Sigmoid colon (tissue), 7 donors: ENCODE data around the gene ARHGEF10L. TPM values are rescaled to one million over a fixed set of nuclear protein-coding genes. Genes with fewer than 3 reads are reported as not detected.

Experiments
- DNase-seq: peaks from one replicate; pipeline ENCODE4 v3.0.0-alpha.2; 2019
- H3K27ac ChIP-seq, 4 donors: fragments of 200-600 bp; sonication (generic); one replicate each; pipeline ENCODE4 v1.5.1; 2016 to 2019; ENCODE audit warnings: mild to moderate bottlenecking in 1 of 4
- H3K27me3 ChIP-seq, 3 donors: fragments of 200-600 bp; sonication (generic); one replicate each; pipeline ENCODE4 v1.5.1; 2019; ENCODE audit warnings: mild to moderate bottlenecking in 1 of 3
- H3K36me3 ChIP-seq, 4 donors: fragments of 200-600 bp; sonication (generic); one replicate each; pipeline ENCODE4 v1.5.1; 2016 to 2019
- H3K4me1 ChIP-seq, 4 donors: fragments of 200-600 bp; sonication (generic); one replicate each; pipeline ENCODE4 v1.5.1; 2017 to 2019
- H3K4me3 ChIP-seq, 4 donors: fragments of 200-600 bp; sonication (generic); one replicate each; pipeline ENCODE4 v1.5.1; 2017 to 2019; ENCODE audit warnings: mild to moderate bottlenecking in 2 of 4, moderate library complexity in 1 of 4
- H3K9me3 ChIP-seq, 4 donors: fragments of 200-600 bp in 3 of 4; sonication (generic) in 3 of 4; one replicate each; pipeline versions ENCODE4 v1.5.1 to v1.6.1; 2013 to 2019
- CTCF ChIP-seq, 4 experiments: fragments of 450-650 bp in 3 of 4; fragments of 200-600 bp in 1 of 4; IDR thresholded peaks; one replicate each; pipeline ENCODE4 v1.5.1; 2016 to 2019; ENCODE audit warnings: antibody characterized with exemption in 4 of 4, mild to moderate bottlenecking in 3 of 4, moderate library complexity in 2 of 4
- EP300 ChIP-seq, 4 donors: sonication (generic); formaldehyde crosslinking; IDR thresholded peaks; one replicate each; pipeline ENCODE4 v1.6.1; 2017; ENCODE audit warnings: antibody characterized with exemption in 4 of 4
- POLR2A ChIP-seq, 2 donors: fragments of 450-650 bp; IDR thresholded peaks; one replicate each; pipeline ENCODE4 v1.6.1; 2016; ENCODE audit warnings: antibody characterized with exemption in 2 of 2, mild to moderate bottlenecking in 2 of 2, moderate library complexity in 2 of 2
- POLR2AphosphoS5 ChIP-seq, 4 donors: sonication (generic); formaldehyde crosslinking; IDR thresholded peaks; one replicate each; pipeline ENCODE4 v1.6.1; 2017; ENCODE audit warnings: antibody characterized with exemption in 4 of 4
- WGBS, 2 donors: extraction: QIAGEN DNeasy Blood & Tissue Kit; methylation state at CpG; one replicate each; pipeline ENCODE4 v1.1.7; 2013; 5-methylcytosine and 5-hydroxymethylcytosine counted together
- intact Hi-C: fragments of 100-400 bp; cut with DNase I; formaldehyde crosslinking; loops from one replicate; pipeline ENCODE4 v1.15.1; 2023
- polyA plus RNA-seq, 3 donors: library from polyadenylated mRNA; stranded (reverse); fragments of 200-250 nt; gene quantifications; one replicate each; pipeline ENCODE4 v1.2.3, GENCODE V29; 2013
- total RNA-seq, 4 donors: library from RNA; depleted of rRNA; stranded (reverse); fragments of >200 nt; gene quantifications; one replicate each; pipeline ENCODE4 v1.1.0, GENCODE V29; 2016
- donor health status: healthy with polysubstance abuse.
- donor health status: Bipolar disorder and iron deficiency.
- donor health status: healthy.

The ARHGEF10L gene
- total and polyA plus RNA-seq, 7 donors: 25.0 to 76.2 (median 33.0) TPM

DNA sequence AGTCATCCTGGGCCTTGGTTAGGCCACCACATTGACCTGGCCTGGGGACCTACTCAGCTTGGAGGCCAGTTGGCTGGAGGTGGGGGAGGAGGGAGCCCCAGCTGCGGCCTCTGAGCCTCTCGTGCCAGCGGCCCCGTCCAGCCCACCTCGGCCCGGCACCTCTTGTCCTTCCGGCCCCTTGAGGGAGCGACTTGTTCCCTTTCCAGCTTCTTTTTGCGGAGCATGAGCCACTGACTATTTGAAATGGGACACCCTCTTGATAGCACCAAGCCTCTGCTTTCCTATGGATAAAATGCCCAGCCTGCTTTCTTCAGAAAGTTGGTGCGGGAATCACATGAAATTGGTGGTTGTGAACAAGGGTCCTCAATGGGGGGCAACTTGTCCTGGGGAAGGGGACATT, 24.7 kb upstream of the ARHGEF10L start:
- WGBS, 2 donors: 16 to 75% methylated on average over 10 of the region's 10 CpGs
- Histone ChIP-seq H3K27ac (no peak overlapping the region), H3K36me3 (no peaks in the 10 kb centered on the region), H3K27me3 (no peaks in the 10 kb centered on the region), H3K4me1 (no peaks in the 10 kb centered on the region), H3K4me3 (no peak overlapping the region), H3K9me3 (no peaks in the 10 kb centered on the region)
- TF ChIP-seq CTCF (IDR thresholded peaks at IDR 0.05) (no peak), POLR2AphosphoS5 (IDR thresholded peaks at IDR 0.05) (no peak), EP300 (IDR thresholded peaks at IDR 0.05) (no peak), POLR2A (IDR thresholded peaks at IDR 0.05) (no peak)
- intact Hi-C loops: no loop called here
- no peak for DNase-seq

- DNase-seq: no peak
- WGBS, 2 donors: 8 to 30% methylated on average over 5 of the region's 5 CpGs
- TF ChIP-seq POLR2A (IDR thresholded peaks at IDR 0.05) (no peak), POLR2AphosphoS5 (IDR thresholded peaks at IDR 0.05) (no peak), CTCF (IDR thresholded peaks at IDR 0.05) (no peak), EP300 (IDR thresholded peaks at IDR 0.05) (no peak)
- no peaks in the 10 kb centered on the region for H3K9me3 ChIP-seq
- intact Hi-C loops: no loop called here
- no peak overlapping the region for H3K4me3 ChIP-seq
- no peak overlapping the region for H3K27ac ChIP-seq
- H3K4me1 ChIP-seq: no peaks in the 10 kb centered on the region
- no peaks in the 10 kb centered on the region for H3K36me3 ChIP-seq
- H3K27me3 ChIP-seq: no peaks in the 10 kb centered on the region
Measured at GRCh38 chr1:17515902-17516301, 23.6 kb upstream of the ARHGEF10L start.

GRCh38 chr1:17516303-17517214, 22.9 kb upstream of the ARHGEF10L start:
- intact Hi-C loops: no loop called here
- 5 to 24% methylated on average over 13 of the region's 13 CpGs for WGBS, 2 donors
- H3K9me3 ChIP-seq: no peaks in the 10 kb centered on the region
- no peaks in the 10 kb centered on the region for H3K27me3 ChIP-seq
- TF ChIP-seq EP300 (IDR thresholded peaks at IDR 0.05) (no peak), POLR2A (IDR thresholded peaks at IDR 0.05) (peak in 1 of 2 donors; percentile 8)
- no peak for DNase-seq
- no peak overlapping the region for H3K27ac ChIP-seq
- no peaks in the 10 kb centered on the region for H3K4me1 ChIP-seq
- no peaks in the 10 kb centered on the region for H3K36me3 ChIP-seq
- no peak overlapping the region for H3K4me3 ChIP-seq

GRCh38 chr1:17520041-17520440, 19.5 kb upstream of the ARHGEF10L start:
- H3K27ac ChIP-seq: no peak overlapping the region
- no peak for DNase-seq
- no peaks in the 10 kb centered on the region for H3K4me1 ChIP-seq
- no peaks in the 10 kb centered on the region for H3K36me3 ChIP-seq
- no peaks in the 10 kb centered on the region for H3K9me3 ChIP-seq
- WGBS, 2 donors: 15 to 48% methylated on average over 12 of the region's 12 CpGs
- no peaks in the 10 kb centered on the region for H3K27me3 ChIP-seq
- no peak overlapping the region for H3K4me3 ChIP-seq
- intact Hi-C loops: no loop called here
- TF ChIP-seq POLR2A (IDR thresholded peaks at IDR 0.05) (peak in 1 of 2 donors; percentile 46), POLR2AphosphoS5 (IDR thresholded peaks at IDR 0.05) (no peak), CTCF (IDR thresholded peaks at IDR 0.05) (no peak)

DNA sequence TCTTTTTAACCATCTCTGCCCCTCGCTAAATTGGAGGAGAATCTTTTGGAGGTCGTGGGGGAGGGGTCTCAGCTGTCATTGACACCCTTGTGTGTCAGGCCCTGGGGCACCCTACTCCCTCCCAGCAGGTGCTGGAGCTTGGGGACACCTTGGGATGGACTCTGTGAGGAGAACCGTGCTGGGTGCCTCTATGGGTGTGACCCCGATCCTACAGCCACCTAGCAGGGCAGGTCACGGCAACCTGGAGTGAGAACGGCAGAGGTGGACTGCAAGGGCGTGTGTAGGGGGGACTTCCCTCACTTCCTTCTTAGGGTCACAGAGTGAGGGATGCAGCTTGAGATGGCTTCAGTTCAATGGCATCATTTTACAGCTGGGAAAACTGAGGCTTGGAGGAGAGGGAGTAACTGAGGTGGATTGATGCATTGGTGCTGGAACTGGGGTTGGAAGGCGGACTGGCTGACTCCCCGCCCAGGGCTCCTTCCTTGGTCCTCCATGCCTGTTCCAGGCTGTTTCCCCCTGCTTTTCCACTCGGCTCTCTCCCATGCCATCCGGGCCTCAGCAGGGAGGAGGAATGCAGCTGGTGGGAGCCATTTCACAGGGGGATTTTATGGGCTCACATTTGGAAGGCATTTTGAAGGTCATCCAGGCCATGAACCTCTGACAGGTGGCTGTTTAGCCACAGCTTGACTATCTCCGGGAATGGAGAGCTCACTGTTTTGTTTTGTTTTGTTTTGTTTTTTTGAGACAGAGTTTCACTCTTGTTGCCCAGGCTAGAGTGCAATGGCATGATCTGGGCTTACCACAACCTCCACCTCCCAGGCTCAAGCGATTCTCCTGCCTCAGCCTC, 18.8 kb upstream of the ARHGEF10L start:
- Histone ChIP-seq H3K36me3 (no peaks in the 10 kb centered on the region), H3K9me3 (no peaks in the 10 kb centered on the region), H3K27ac (no peak overlapping the region), H3K4me3 (no peak overlapping the region), H3K27me3 (no peaks in the 10 kb centered on the region), H3K4me1 (no peaks in the 10 kb centered on the region)
- intact Hi-C loops: no loop called here
- TF ChIP-seq POLR2AphosphoS5 (IDR thresholded peaks at IDR 0.05) (no peak), CTCF (IDR thresholded peaks at IDR 0.05) (peak in 1 of 4 experiments; percentile 4)
- 28 to 56% methylated on average over 13 of the region's 13 CpGs for WGBS, 2 donors
- no peak for DNase-seq
